CD4-positive, alpha-beta T cell treated with Interleukin-15 for 4 hours (primary cell): Measurements from ENCODE around the gene PIR.

Source experiments
- DNase-seq: peaks from one replicate; pipeline ENCODE4 v3.0.0-alpha.2; 2020; ENCODE audit warnings: low spot score

Gene PIR

GRCh38 chrX:15493118-15493962 is at the start of gene PIR:
TSS of gene PIR (minus strand) at chrX:15493333. CDS start at chrX:15491257, 2,076 bp downstream.
- DNase-seq = peak; percentile 15

- no peak for DNase-seq
Measured at GRCh38 chrX:15530318-15530717, 37.2 kb upstream of the PIR start.

- DNase-seq = no peak
Measured at GRCh38 chrX:15529165-15529564, 36.0 kb upstream of the PIR start.

GRCh38 chrX:15525664-15526416 is 32.7 kb upstream of the PIR start:
- no peak for DNase-seq

- no peak for DNase-seq
Measured at GRCh38 chrX:15524417-15524816, 31.3 kb upstream of the PIR start.

- DNase-seq = no peak
Measured at GRCh38 chrX:15523088-15523487, 30.0 kb upstream of the PIR start.

GRCh38 chrX:15522464-15522863 is 29.3 kb upstream of the PIR start:
- DNase-seq = no peak

GRCh38 chrX:15515931-15516330 is 22.8 kb upstream of the PIR start:
- no peak for DNase-seq

- DNase-seq = no peak
Measured at GRCh38 chrX:15514279-15514678, 21.1 kb upstream of the PIR start.

GRCh38 chrX:15512401-15512965 is 19.4 kb upstream of the PIR start:
- no peak for DNase-seq

- DNase-seq = no peak
Measured at GRCh38 chrX:15511563-15511962, 18.4 kb upstream of the PIR start.

- no peak for DNase-seq
Measured at GRCh38 chrX:15509845-15510244, 16.7 kb upstream of the PIR start.

GRCh38 chrX:15507005-15507404 is 13.9 kb upstream of the PIR start:
- DNase-seq = no peak

- no peak for DNase-seq
Measured at GRCh38 chrX:15505101-15505500, 12.0 kb upstream of the PIR start.

GRCh38 chrX:15504661-15505060 is 11.5 kb upstream of the PIR start:
- DNase-seq = no peak

- DNase-seq = no peak
Measured at GRCh38 chrX:15501506-15501905, 8.4 kb upstream of the PIR start.

- DNase-seq = no peak
Measured at GRCh38 chrX:15500497-15500966, 7.4 kb upstream of the PIR start, which contains the start of gene BMX. TSS of gene BMX (plus strand) at chrX:15500807. CDS start at chrX:15508354, 7,547 bp downstream.

- DNase-seq = no peak
Measured at GRCh38 chrX:15499976-15500375, 6.8 kb upstream of the PIR start.

- no peak for DNase-seq
Measured at GRCh38 chrX:15498741-15499140, 5.6 kb upstream of the PIR start.

GRCh38 chrX:15497865-15498264 is 4.7 kb upstream of the PIR start:
- DNase-seq = peak; percentile 41

GRCh38 chrX:15496824-15497223 is 3.7 kb upstream of the PIR start:
- no peak for DNase-seq

- DNase-seq = no peak
Measured at GRCh38 chrX:15495801-15496200, 2.7 kb upstream of the PIR start.

- no peak for DNase-seq
Measured at GRCh38 chrX:15492469-15492868, 664 bp downstream of the PIR start.
